Activated naive CD8-positive, alpha-beta T cell (primary cell): ENCODE results near the gene ECHS1.
A peak's percentile ranks its signal among the peaks of the same experiment; 100 is the strongest.

Source experiments
- H3K27ac Mint-ChIP-seq: one replicate; pipeline ENCODE4 v1.8.0; 2021; ENCODE audit warnings: mixed read lengths
- H3K27me3 Mint-ChIP-seq: one replicate; pipeline ENCODE4 v1.8.0; 2021; ENCODE audit warnings: mixed read lengths
- H3K36me3 Mint-ChIP-seq: one replicate; pipeline ENCODE4 v1.8.0; 2021; ENCODE audit warnings: mixed read lengths
- H3K4me1 Mint-ChIP-seq: one replicate; pipeline ENCODE4 v1.8.0; 2021; ENCODE audit warnings: low read depth, mixed read lengths
- H3K4me3 Mint-ChIP-seq: one replicate; pipeline ENCODE4 v1.8.0; 2021; ENCODE audit warnings: mild to moderate bottlenecking, mixed read lengths
- H3K9me3 Mint-ChIP-seq: one replicate; pipeline ENCODE4 v1.8.0; 2021; ENCODE audit warnings: low read depth, mixed read lengths

The ECHS1 gene

DNA sequence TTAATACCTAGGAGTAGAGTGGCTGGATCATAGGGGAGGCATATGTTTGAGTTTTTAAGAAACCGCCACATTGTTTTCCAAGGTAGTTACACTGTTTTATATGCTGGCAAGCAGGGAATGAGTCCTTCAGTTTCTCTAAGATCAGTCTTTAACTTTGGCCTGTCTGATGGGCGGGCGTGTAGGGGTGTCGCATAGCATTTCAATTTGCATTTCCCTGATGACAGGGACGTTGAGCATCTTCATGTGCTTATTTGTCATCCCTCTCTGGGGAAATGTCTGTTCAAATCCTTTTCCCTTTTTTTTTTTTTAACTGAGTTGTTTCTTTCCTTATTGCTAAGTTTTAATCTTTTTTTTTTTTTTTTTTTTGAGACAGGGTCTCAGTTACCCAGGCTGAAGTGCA lies 30.6 kb upstream of the ECHS1 start:
- no peak overlapping the region for H3K27ac Mint-ChIP-seq

DNA sequence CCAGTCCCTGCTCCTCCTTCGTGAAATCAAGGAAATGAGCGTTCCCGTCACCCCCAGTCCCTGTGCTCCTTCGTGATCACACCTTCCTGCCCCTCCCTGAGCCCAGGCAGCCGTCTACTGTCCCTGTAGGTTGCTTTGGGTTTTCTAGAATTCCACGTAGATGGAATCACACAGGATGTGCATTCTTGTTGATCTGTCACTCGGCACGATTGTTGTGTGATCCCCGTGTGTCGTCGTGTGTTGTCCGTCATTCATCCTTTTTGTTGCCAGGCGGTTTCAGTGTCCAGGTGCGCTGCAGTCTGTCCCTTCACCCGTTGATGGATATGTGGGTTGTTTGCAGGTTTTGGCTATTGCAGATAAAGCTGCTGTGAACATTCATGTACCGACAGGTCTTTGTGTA lies 30.2 kb upstream of the ECHS1 start:
- H3K4me3 Mint-ChIP-seq = no peak overlapping the region
- H3K4me1 Mint-ChIP-seq = peaks cover 46% of the 10 kb centered on the region
- peak overlapping the region; percentile 19 for H3K27ac Mint-ChIP-seq
- H3K36me3 Mint-ChIP-seq = peaks cover 14% of the 10 kb centered on the region
- H3K9me3 Mint-ChIP-seq = no peaks in the 10 kb centered on the region
- H3K27me3 Mint-ChIP-seq = no peaks in the 10 kb centered on the region

More for the DNA sequence above, 30.6 kb upstream of the ECHS1 start:
- H3K27me3 Mint-ChIP-seq = no peaks in the 10 kb centered on the region
- H3K36me3 Mint-ChIP-seq = peaks cover 17% of the 10 kb centered on the region
- no peaks in the 10 kb centered on the region for H3K9me3 Mint-ChIP-seq
- no peak overlapping the region for H3K4me3 Mint-ChIP-seq
- H3K4me1 Mint-ChIP-seq = peaks cover 49% of the 10 kb centered on the region

DNA sequence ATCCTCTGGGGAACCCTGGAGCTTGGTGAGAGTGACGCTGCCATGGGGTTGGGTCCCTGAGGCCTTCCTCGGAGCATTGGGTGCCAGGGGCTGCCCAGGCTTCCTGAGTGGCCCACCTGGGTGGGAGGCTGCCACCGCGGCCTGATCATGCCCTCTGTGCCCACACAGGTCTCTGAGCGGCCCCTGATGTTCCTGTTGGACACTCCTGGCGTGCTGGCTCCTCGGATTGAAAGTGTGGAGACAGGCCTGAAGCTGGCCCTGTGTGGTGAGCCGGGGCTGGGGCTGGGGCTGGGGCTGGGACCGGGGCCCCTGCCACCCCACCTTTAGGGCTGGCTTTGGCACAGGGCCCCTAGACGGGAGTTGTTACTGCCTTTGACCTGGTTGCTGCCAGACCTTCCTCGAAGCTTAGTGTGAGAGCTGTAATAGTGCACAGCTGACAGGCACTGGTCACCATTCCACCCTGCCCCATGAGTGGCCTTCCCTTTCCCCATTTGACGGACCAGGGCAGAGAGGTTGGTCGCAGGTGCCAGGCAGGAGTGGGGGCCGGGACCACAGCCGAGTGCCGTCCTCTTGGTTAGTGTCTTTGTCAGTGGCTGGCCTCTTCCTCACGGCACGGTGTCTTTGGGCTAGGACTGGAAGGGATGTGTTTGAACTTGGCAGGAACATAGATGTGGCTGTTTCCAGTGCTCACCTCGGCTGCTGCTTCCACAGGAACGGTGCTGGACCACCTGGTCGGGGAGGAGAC lies 29.0 kb upstream of the ECHS1 start:
- Mint-ChIP-seq H3K9me3 (no peaks in the 10 kb centered on the region), H3K36me3 (peaks cover 11% of the 10 kb centered on the region), H3K4me3 (no peak overlapping the region), H3K4me1 (peaks cover 42% of the 10 kb centered on the region), H3K27ac (no peak overlapping the region), H3K27me3 (no peaks in the 10 kb centered on the region)

DNA sequence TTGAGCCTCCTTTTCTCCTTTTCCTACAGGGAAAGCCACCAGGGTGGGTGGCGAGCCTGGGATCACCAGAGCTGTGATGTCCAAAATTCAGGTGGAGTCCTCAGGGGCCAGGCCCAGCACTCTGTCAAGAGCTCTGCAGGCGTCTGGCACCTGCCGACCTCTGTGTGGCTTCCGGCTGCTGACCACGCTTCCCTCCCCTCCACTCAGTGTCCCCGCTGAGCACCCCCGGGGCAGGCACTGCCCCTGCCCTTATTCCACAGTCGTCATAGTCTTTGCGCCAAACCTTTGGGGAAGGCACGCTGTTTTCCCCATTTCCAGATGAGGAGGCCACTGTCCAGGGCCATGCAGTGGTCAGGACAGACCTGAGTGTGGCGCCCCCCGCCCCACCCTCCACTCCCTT lies 28.3 kb upstream of the ECHS1 start:
- H3K27ac Mint-ChIP-seq = no peak overlapping the region
- peaks cover 41% of the 10 kb centered on the region for H3K4me1 Mint-ChIP-seq
- H3K4me3 Mint-ChIP-seq = no peak overlapping the region
- no peaks in the 10 kb centered on the region for H3K27me3 Mint-ChIP-seq
- no peaks in the 10 kb centered on the region for H3K9me3 Mint-ChIP-seq
- H3K36me3 Mint-ChIP-seq = peaks cover 7% of the 10 kb centered on the region

DNA sequence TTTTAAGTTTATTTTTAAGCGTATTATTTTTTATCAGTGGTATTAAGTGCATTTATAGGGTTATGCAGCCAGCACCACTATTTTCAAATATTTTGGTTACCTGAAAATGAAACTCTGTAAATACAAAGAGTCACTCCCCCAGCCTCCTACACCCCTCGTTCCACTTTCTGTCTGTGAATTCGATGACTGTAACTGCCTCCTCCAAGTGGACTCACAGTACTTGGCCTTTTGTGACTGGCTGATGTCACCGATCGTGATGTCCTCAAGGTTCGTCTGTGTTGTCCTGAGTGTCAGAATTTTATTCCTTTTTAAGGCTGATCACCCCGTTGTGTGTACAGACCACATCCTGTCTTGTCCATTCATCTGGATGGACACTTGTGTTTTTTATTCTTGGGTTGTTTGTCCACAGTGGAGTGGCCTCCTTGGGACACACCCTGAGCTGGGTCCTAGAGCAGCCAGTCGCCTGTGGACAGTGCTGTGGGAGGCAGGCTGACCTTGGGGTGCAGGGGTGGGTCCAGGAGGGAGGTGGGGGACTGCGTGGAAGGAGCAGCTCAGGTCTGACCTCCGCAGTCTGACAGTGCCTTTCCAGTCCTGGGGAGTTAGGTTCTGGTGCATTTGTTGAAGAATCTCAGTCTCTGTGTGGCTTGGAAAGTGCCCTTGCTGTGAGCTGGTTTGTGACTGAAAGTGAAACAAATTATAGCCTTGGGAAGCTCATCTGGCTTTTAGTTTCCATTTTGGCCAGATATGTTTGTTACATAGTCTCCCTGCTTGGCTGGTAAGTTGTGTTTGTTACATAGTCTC lies 27.7 kb upstream of the ECHS1 start:
- Mint-ChIP-seq H3K27me3 (no peaks in the 10 kb centered on the region), H3K9me3 (no peaks in the 10 kb centered on the region), H3K27ac (peak overlapping the region; percentile 46), H3K36me3 (peaks cover 7% of the 10 kb centered on the region), H3K4me1 (peaks cover 38% of the 10 kb centered on the region), H3K4me3 (no peak overlapping the region)

DNA sequence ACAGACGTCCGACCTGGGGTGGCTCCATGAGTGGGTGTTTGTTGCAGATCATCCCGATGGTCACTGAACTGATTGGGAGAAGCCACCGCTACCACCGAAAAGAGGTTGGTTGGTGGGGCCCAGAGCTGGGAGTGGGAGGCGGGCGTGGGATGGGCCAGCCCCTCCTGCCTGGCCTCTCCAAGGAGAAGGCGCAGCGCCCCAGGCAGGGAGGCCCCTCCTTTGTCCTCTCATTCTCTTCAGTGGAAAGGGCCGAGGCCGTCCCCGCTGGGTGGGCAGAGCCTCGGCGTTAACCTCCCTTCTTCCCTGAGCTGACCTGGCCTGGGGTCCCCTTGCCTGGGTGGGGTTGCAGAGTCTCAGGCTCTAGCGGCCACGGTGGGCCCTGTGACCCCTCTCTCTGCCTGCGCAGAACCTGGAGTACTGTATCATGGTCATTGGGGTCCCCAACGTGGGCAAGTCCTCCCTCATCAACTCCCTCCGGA lies 26.0 kb upstream of the ECHS1 start:
- H3K4me1 Mint-ChIP-seq = peaks cover 33% of the 10 kb centered on the region
- no peak overlapping the region for H3K27ac Mint-ChIP-seq
- H3K4me3 Mint-ChIP-seq = no peak overlapping the region
- H3K36me3 Mint-ChIP-seq = peaks cover 7% of the 10 kb centered on the region
- no peaks in the 10 kb centered on the region for H3K27me3 Mint-ChIP-seq
- H3K9me3 Mint-ChIP-seq = no peaks in the 10 kb centered on the region

DNA sequence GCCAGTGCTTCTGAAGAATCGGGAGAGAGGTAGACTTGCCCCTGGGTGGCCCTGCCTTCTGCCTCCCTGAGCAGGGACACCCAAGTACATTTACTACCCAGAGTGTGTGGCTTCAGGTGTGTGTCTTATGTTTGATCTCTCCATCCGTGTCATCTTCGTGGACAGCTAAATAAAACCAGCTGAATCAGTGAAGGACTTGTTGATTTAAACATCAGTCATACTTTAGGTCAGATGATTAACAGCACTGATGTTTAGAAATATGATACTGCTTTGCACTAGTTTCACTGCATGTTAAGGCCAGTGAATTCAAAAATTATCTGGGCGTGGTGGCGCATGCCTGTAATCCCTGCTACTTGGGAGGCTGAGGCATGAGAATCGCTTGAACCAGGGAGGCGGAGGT lies 24.8 kb upstream of the ECHS1 start:
- Mint-ChIP-seq H3K4me3 (no peak overlapping the region), H3K4me1 (peaks cover 38% of the 10 kb centered on the region), H3K27me3 (no peaks in the 10 kb centered on the region), H3K36me3 (peaks cover 7% of the 10 kb centered on the region), H3K9me3 (no peaks in the 10 kb centered on the region), H3K27ac (peak overlapping the region; percentile 72)

DNA sequence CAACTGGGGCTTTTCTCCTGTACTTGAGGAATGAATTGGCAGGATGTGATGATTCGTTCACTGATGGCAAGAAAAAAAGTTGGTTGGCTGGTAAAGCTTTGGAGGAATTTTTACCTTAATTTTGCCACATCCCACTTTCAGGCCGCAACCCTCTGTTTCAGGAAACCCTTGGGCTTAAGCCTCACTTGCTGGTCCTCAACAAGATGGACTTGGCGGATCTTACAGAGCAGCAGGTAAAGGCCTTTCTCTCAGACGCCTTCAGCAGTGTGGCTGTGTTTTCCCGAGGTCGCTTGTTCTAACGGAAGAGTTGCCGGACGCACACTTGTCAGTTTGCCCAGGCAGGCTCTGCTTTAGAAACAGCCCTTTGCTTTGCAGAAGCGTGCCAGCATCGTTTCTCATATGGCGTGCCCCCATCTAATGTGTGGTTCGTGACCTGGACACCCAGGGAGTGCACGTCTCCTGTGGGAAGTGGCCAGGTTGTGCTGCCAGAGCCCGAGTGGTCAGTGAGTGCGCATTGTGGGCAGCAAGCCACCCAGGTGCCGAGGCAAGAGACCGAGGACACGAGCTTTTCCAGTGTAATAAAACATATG lies 23.0 kb upstream of the ECHS1 start:
- no peaks in the 10 kb centered on the region for H3K27me3 Mint-ChIP-seq
- peaks cover 4% of the 10 kb centered on the region for H3K36me3 Mint-ChIP-seq
- H3K4me3 Mint-ChIP-seq = peak overlapping the region; percentile 96
- peaks cover 41% of the 10 kb centered on the region for H3K4me1 Mint-ChIP-seq
- H3K9me3 Mint-ChIP-seq = no peaks in the 10 kb centered on the region
- no peak overlapping the region for H3K27ac Mint-ChIP-seq

DNA sequence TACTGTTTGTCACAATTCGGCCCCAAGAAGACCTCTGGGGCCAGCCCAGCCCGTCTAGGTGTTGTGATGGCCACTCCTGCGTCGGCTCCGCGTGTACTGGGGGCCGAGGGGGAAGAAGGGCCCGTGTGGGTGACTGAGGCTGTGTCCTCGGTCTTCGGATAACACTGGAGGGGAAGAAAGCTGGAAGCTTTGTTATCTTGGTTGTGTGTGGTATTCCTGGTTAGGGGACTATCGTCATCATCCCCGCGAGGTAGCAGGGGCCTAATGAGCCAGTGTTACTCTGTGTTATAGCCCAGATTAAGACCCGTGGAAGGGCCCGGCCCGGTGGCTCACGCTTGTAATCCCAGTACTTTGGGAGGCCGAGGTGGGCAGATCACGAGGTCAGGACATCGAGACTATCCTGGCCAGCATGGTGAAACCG lies 21.7 kb upstream of the ECHS1 start:
- H3K4me1 Mint-ChIP-seq = peaks cover 44% of the 10 kb centered on the region
- H3K36me3 Mint-ChIP-seq = peaks cover 4% of the 10 kb centered on the region
- H3K27ac Mint-ChIP-seq = peak overlapping the region; percentile 98

DNA sequence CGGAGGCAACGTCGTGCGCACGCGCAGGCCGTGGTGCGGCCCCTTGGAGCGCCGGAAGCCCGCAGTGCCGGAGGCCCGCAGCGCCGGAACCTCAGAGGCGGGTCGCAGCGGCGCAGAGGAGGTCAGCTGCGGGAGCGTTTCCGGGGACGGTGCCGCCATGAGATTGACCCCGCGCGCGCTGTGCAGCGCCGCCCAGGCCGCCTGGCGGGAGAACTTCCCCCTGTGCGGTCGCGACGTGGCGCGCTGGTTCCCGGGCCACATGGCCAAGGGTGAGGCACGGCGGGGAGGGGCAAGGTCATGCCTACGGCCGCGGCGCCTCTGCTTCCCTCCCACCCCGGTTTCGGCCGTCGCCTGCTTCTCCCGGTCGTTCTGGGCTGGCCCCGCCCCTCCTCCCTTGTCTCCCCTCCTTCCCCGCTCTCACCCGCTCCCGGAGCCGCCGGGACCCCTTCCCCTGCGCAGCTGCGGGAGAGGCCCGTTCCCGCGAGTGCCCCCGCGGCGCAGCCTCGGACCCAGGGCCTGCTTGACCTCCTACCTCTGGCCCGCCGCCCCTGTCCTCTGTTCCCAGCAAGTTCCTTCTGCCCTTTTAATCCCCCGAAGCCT lies 21.0 kb upstream of the ECHS1 start, which contains the start of gene MTG1:
Gene MTG1 (plus strand): TSS at position 94 of the 600 bp plus-strand sequence. CDS start 64 bp downstream, at position 158.
- Mint-ChIP-seq H3K36me3 (peaks cover 4% of the 10 kb centered on the region), H3K9me3 (no peaks in the 10 kb centered on the region), H3K27ac (peak within 1 kb of the TSS; percentile 98), H3K4me1 (peaks cover 46% of the 10 kb centered on the region), H3K4me3 (peak within 1 kb of the TSS; percentile 96), H3K27me3 (no peaks in the 10 kb centered on the region)

More for the DNA sequence above, 21.7 kb upstream of the ECHS1 start:
- Mint-ChIP-seq H3K4me3 (peak overlapping the region; percentile 96), H3K9me3 (no peaks in the 10 kb centered on the region), H3K27me3 (no peaks in the 10 kb centered on the region)

DNA sequence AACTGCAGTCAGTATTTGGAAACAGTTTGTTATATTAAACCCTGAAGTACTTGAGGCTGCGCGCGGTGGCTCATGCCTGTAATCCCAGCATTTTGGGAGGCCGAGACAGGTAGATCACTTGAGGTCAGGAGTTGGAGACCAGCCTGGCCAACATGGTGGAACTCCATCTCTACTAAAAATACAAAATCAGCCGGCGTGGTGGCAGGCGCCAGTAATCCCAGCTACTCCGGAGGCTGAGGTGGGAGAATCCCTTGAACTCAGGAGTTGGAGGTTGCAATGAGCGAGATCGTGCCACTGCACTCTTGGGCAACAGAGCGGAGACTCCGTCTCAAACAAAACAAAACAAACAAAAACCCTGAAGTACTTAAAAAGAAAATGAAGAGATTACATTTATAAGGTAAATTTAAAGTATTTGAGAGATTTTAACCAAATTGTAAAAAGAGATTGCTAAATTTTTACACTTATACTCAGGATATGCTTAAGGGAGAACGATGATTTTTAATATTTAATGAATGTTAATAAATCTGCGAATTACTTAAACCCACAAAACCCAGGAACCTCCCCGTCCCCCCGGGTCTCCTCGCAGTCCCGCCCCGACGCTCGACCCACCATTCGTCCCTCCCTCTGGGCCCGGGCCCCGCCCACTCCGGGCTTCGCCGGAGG lies 20.4 kb upstream of the ECHS1 start:
- Mint-ChIP-seq H3K4me3 (peak overlapping the region; percentile 96), H3K27ac (peak overlapping the region; percentile 70)

DNA sequence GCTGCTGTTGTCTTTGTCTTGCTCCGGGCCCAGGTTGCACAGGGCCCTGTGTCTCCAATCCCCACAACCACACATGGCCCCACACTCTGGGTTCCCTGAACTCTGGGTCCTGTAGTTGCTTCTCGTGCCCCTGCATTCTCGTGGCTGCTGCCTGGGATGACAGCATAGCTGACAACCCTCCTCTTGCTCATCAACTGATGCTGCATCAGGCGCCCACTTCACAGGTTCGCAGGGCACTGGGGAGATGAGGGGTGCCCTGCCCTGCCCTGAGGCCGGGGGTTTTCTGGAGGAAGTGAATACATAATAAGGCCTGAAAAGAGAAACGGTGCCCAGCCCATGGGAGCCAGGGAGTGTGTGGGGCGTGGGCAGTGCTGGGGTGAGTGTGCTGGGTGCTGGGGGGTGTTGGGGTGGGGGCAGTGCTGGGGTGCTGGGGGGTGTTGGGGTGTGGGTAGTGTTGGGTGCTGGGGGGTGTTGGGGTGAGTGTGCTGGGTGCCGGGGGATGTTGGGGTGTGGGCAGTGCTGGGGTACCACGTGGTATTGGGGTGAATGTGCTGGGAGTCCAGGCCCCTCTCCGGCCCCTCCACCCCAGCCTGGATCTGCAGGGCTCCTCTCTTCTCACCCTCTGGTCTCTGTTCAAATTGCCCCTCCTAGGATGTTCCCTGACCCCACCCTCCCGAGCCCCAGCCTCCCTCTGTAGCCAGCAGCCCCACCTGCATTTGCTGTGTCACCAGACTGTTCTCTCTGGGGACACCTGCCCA lies 18.8 kb upstream of the ECHS1 start:
- Mint-ChIP-seq H3K27me3 (no peaks in the 10 kb centered on the region), H3K9me3 (no peaks in the 10 kb centered on the region), H3K36me3 (no peaks in the 10 kb centered on the region), H3K4me1 (peaks cover 48% of the 10 kb centered on the region), H3K27ac (peak overlapping the region; percentile 68), H3K4me3 (peak overlapping the region; percentile 80)

More for the DNA sequence above, 20.4 kb upstream of the ECHS1 start:
- no peaks in the 10 kb centered on the region for H3K27me3 Mint-ChIP-seq
- peaks cover 4% of the 10 kb centered on the region for H3K36me3 Mint-ChIP-seq
- H3K9me3 Mint-ChIP-seq = no peaks in the 10 kb centered on the region
- H3K4me1 Mint-ChIP-seq = peaks cover 50% of the 10 kb centered on the region

DNA sequence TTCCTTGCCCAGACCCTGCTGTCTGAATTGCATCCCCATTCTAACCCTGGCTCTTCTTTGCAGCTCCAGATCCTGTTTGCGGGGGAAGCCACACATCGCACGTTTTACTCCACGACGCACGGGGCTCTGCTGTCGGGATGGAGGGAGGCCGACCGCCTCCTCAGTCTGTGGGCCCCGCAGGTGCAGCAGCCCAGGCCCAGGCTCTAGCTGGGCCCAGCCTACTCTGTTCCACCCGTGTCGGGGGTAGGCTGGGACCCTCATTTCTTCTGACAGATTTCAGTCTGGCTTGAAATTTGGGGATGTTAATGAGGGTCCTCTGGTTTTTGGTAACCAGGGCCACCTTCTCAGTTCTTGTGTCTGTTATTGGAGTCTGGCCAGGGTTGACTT lies 18.1 kb upstream of the ECHS1 start:
- Mint-ChIP-seq H3K4me1 (peaks cover 47% of the 10 kb centered on the region), H3K36me3 (no peaks in the 10 kb centered on the region), H3K4me3 (peak overlapping the region; percentile 80)

More for the DNA sequence above, 18.1 kb upstream of the ECHS1 start:
- Mint-ChIP-seq H3K27me3 (no peaks in the 10 kb centered on the region), H3K27ac (peak overlapping the region; percentile 94), H3K9me3 (no peaks in the 10 kb centered on the region)
